Activated B cell treated with CpG ODN at 0.5 μM for 24 hours (primary cell): ENCODE measurements around the gene CRACR2A. TPM values are rescaled to one million over a fixed set of nuclear protein-coding genes. Genes with fewer than 3 reads are reported as not detected.

ENCODE experiments used
- ATAC-seq: fragments of 200-7000 bp; cut with Tn5 transposase; one replicate; pipeline ENCODE4 v1.10.0; 2021; ENCODE audit warnings: low read depth, mild to moderate bottlenecking, moderate library complexity
- CTCF ChIA-PET: fragments of 350-600 bp; sonication (Branson Sonifier 250); formaldehyde crosslinking; loops from one replicate; lab custom pipeline; 2021; ENCODE audit warnings: antibody characterized with exemption; lab: Charles Lee
- POLR2A ChIA-PET: fragments of 350-600 bp; sonication (Branson Sonifier 250); formaldehyde crosslinking; loops from one replicate; lab custom pipeline; 2021; ENCODE audit warnings: antibody characterized with exemption; lab: Charles Lee
- DNase-seq: peaks from one replicate; pipeline ENCODE4 v3.0.0; 2022
- H3K27ac Mint-ChIP-seq: one replicate; pipeline ENCODE4 v1.8.0; 2020; ENCODE audit warnings: mixed read lengths
- H3K27me3 Mint-ChIP-seq: one replicate; pipeline ENCODE4 v1.8.0; 2021; ENCODE audit warnings: mixed read lengths
- H3K36me3 Mint-ChIP-seq: one replicate; pipeline ENCODE4 v1.8.0; 2021; ENCODE audit warnings: low read depth, mixed read lengths
- H3K4me1 Mint-ChIP-seq: one replicate; pipeline ENCODE4 v1.8.0; 2021; ENCODE audit warnings: mixed read lengths
- H3K4me3 Mint-ChIP-seq: one replicate; pipeline ENCODE4 v1.8.0; 2020; ENCODE audit warnings: mild to moderate bottlenecking, mixed read lengths
- H3K9me3 Mint-ChIP-seq: one replicate; pipeline ENCODE4 v1.8.0; 2020; ENCODE audit warnings: mixed read lengths
- CTCF ChIP-seq: fragments of 200-600 bp; IDR thresholded peaks from one replicate; pipeline ENCODE4 v1.8.0; 2022; ENCODE audit warnings: antibody characterized with exemption, mild to moderate bottlenecking
- intact Hi-C: fragments of 100-400 bp; cut with micrococcal nuclease; formaldehyde crosslinking; loops from one replicate; pipeline ENCODE4 v1.15.1; 2024
- total RNA-seq: library from RNA; stranded (reverse); gene quantifications from 2 replicates; pipeline ENCODE4 v1.2.3, GENCODE V29; 2022

The CRACR2A gene
- total RNA-seq, 1 donor from 2014 or later = 25.8 TPM

GRCh38 chr12:3605692-3606091 is 147.2 kb downstream of the CRACR2A start:
- Mint-ChIP-seq H3K4me3 (no peak overlapping the region), H3K27ac (no peak overlapping the region), H3K36me3 (peaks cover 19% of the 10 kb centered on the region), H3K27me3 (peaks cover 7% of the 10 kb centered on the region), H3K9me3 (peaks cover 9% of the 10 kb centered on the region), H3K4me1 (peaks cover 13% of the 10 kb centered on the region)
- CTCF ChIA-PET = no interaction called here
- no peak for TF ChIP-seq CTCF
- DNase-seq (no peak), ATAC-seq (no peak)
- intact Hi-C loops = no loop called here
- POLR2A ChIA-PET = no interaction called here

GRCh38 chr12:3604748-3605586 is 147.9 kb downstream of the CRACR2A start:
- Mint-ChIP-seq H3K9me3 (peaks cover 9% of the 10 kb centered on the region), H3K27me3 (peaks cover 7% of the 10 kb centered on the region), H3K4me1 (peaks cover 13% of the 10 kb centered on the region), H3K36me3 (peaks cover 14% of the 10 kb centered on the region), H3K27ac (no peak overlapping the region), H3K4me3 (no peak overlapping the region)
- intact Hi-C loops = no loop called here
- DNase-seq = no peak
- ChIA-PET POLR2A (no interaction called here), CTCF (no interaction called here)
- ATAC-seq = no peak
- TF ChIP-seq CTCF = no peak

- intact Hi-C loops = no loop called here
- H3K4me3 Mint-ChIP-seq = no peak overlapping the region
- ATAC-seq (no peak), DNase-seq (no peak)
- H3K27me3 Mint-ChIP-seq = peaks cover 7% of the 10 kb centered on the region
- no peak overlapping the region for H3K27ac Mint-ChIP-seq
- peaks cover 12% of the 10 kb centered on the region for H3K4me1 Mint-ChIP-seq
- no peak for TF ChIP-seq CTCF
- peaks cover 8% of the 10 kb centered on the region for H3K36me3 Mint-ChIP-seq
- H3K9me3 Mint-ChIP-seq = peaks cover 4% of the 10 kb centered on the region
- ChIA-PET POLR2A (no interaction called here), CTCF (no interaction called here)
These were observed 148.6 kb downstream of the CRACR2A start for GRCh38 chr12:3604286-3604685.

- TF ChIP-seq CTCF = no peak
- no peak for DNase-seq
- ChIA-PET CTCF (no interaction called here), POLR2A (interaction anchor here (0.6 kb wide), 1 partner anchor 20 kb away, joined by 5 read pairs; no protein-coding TSS in a partner anchor)
- no peaks in the 10 kb centered on the region for H3K9me3 Mint-ChIP-seq
- ATAC-seq = no peak
- H3K36me3 Mint-ChIP-seq = peaks cover 3% of the 10 kb centered on the region
- intact Hi-C loops = no loop called here
- peaks cover 6% of the 10 kb centered on the region for H3K4me1 Mint-ChIP-seq
- peaks cover 7% of the 10 kb centered on the region for H3K27me3 Mint-ChIP-seq
- no peak overlapping the region for H3K27ac Mint-ChIP-seq
- H3K4me3 Mint-ChIP-seq = no peak overlapping the region
These were observed 149.3 kb downstream of the CRACR2A start for GRCh38 chr12:3603576-3603975.

GRCh38 chr12:3602488-3602887 is 150.4 kb downstream of the CRACR2A start:
- DNase-seq = no peak
- no peaks in the 10 kb centered on the region for H3K9me3 Mint-ChIP-seq
- no peaks in the 10 kb centered on the region for H3K36me3 Mint-ChIP-seq
- intact Hi-C loops = no loop called here
- TF ChIP-seq CTCF = no peak
- no peak overlapping the region for H3K4me3 Mint-ChIP-seq
- H3K27ac Mint-ChIP-seq = no peak overlapping the region
- no peaks in the 10 kb centered on the region for H3K4me1 Mint-ChIP-seq
- peaks cover 7% of the 10 kb centered on the region for H3K27me3 Mint-ChIP-seq
- CTCF ChIA-PET = no interaction called here
- POLR2A ChIA-PET = no interaction called here
- no peak for ATAC-seq
